SK-N-SH treated with all-trans-retinoic acid at 6 μM for 48 hours (cell line): ENCODE data around the gene ADAMTS17.

Source experiments
- TSHZ2 ChIP-seq: fragments of 250-450 bp; sonication (Bioruptor Pico); IDR thresholded peaks from 2 replicates; pipeline ENCODE4 v1.5.0; 2020; ENCODE audit warnings: mild to moderate bottlenecking, moderate library complexity
- ZFP30 ChIP-seq: fragments of 450-650 bp; formaldehyde crosslinking; IDR thresholded peaks from 2 replicates; pipeline ENCODE4 v1.5.0; 2022; ENCODE audit warnings: mild to moderate bottlenecking, moderate library complexity
- ZNF565 ChIP-seq: fragments of 450-650 bp; formaldehyde crosslinking; conservative IDR thresholded peaks from 2 replicates; pipeline ENCODE4 v1.5.0; 2020; ENCODE audit warnings: low read depth, mild to moderate bottlenecking, moderate library complexity

DNA sequence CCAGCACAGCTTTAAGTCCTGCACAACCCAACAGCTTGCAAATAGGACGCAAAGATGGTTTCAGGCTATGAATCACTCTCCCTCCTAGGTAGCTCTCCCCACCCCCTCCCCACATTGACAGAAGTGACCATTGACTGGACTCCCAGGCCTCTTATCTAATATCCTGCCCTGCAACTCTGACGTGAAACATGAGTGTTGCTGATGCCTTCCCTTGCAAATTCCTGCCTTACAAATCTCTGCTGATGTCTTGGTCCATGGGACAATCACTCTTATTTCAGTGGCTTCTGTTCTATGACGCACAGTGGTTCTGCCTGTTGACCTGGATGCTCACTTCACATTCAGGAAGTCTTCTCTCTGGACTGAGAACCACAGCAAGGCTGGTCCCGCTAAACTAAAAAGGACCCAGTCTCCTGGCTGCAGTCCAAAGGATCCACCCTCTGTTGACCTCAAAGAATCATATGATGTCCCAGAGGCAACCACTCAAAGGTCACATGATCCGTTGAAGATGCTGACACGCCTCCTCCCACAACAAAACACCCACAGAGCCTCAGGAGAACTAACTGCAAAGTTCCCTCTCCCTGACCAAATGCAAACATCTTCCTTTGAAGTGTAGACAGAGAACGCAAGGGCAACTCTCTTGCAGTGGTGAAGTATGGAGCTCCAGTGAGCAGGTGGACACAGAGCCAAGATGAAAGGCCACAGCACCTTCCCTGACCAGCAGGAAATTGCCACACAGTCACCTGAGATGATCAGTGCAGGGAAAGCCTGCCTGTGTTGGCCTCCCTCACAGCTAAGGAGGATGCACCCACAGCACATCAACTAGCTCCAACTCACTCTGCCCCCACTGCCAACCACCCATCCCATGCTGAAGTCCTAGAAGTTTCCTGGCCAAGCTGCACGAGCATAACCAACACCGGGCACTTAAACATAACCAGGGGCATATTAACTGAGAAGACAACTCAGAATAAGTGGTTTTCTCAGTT, 112.3 kb downstream of the ADAMTS17 start:
- TF ChIP-seq ZFP30 (CRISPR knock-in tag) (no peak), ZNF565 (CRISPR knock-in tag) (no peak), TSHZ2 (CRISPR knock-in tag) (no peak)
